ENCODE results near the gene C11orf68. TPM values are rescaled to one million over a fixed set of nuclear protein-coding genes. Genes with fewer than 3 reads are reported as not detected.

The C11orf68 gene
- total RNA-seq, 1 experiment from 2014 or later, result 31.9 TPM

DNA sequence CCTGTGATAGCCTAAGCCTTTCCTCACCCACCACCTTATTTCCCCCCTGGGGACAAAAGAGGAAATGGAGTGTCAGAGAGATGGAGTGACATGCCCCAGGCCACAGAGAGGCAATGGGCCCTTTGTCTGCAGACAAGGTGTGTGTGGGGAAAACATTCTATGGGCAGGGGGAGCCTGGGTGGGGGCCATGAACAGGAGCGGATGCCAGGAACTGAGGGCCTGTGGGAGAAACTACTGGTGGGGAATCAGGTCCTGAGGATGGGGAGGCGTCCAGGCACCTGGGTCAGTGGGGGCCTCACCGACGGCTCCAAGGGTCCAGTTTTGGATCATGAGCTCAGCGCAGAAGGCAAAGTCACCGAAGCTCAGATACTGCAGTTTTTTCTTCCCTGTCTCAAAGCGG, 33.6 kb downstream of the C11orf68 start:
- no peak overlapping the region for H3K27ac Mint-ChIP-seq
- H3K36me3 Mint-ChIP-seq, result peaks cover 42% of the 10 kb centered on the region

GRCh38 chr11:65884716-65885092, 34.2 kb downstream of the C11orf68 start:
- no peak overlapping the region for H3K27ac Mint-ChIP-seq
- no peak overlapping the region for H3K4me3 Mint-ChIP-seq
- TF ChIP-seq ELF4 (CRISPR knock-in tag; IDR thresholded peaks at IDR 0.05; ENCODE audit: low read depth) (no peak), NFE2L1 (CRISPR knock-in tag; IDR thresholded peaks at IDR 0.05) (no peak), HMGXB4 (CRISPR knock-in tag; IDR thresholded peaks at IDR 0.05) (peak; percentile 55; the same call in 1 of the 2 replicates), MAX (CRISPR knock-in tag; IDR thresholded peaks at IDR 0.05) (no peak), OVOL2 (CRISPR knock-in tag; IDR thresholded peaks at IDR 0.05; ENCODE audit: borderline replicate concordance) (no peak), SMAD4 (CRISPR knock-in tag; IDR thresholded peaks at IDR 0.05) (no peak), NR3C1 (CRISPR knock-in tag; conservative IDR thresholded peaks at IDR 0.05; ENCODE audit: low read depth) (no peak), SP1 (CRISPR knock-in tag; conservative IDR thresholded peaks at IDR 0.05) (peak; percentile 68), ATF6 (CRISPR knock-in tag; IDR thresholded peaks at IDR 0.05) (no peak), ZNF416 (CRISPR knock-in tag; IDR thresholded peaks at IDR 0.05) (no peak), CDX4 (CRISPR knock-in tag; IDR thresholded peaks at IDR 0.05; ENCODE audit: borderline replicate concordance) (no peak), SMAD3 (CRISPR knock-in tag; IDR thresholded peaks at IDR 0.05; ENCODE audit: borderline replicate concordance) (no peak)
- TF ChIP-seq, protein P1, sequence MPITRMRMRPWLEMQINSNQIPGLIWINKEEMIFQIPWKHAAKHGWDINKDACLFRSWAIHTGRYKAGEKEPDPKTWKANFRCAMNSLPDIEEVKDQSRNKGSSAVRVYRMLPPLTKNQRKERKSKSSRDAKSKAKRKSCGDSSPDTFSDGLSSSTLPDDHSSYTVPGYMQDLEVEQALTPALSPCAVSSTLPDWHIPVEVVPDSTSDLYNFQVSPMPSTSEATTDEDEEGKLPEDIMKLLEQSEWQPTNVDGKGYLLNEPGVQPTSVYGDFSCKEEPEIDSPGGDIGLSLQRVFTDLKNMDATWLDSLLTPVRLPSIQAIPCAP (CRISPR knock-in tag; IDR thresholded peaks at IDR 0.05), result no peak
- TF ChIP-seq, protein P2, sequence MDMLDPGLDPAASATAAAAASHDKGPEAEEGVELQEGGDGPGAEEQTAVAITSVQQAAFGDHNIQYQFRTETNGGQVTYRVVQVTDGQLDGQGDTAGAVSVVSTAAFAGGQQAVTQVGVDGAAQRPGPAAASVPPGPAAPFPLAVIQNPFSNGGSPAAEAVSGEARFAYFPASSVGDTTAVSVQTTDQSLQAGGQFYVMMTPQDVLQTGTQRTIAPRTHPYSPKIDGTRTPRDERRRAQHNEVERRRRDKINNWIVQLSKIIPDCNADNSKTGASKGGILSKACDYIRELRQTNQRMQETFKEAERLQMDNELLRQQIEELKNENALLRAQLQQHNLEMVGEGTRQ (CRISPR knock-in tag; IDR thresholded peaks at IDR 0.05), result no peak

More for the DNA sequence above, 33.6 kb downstream of the C11orf68 start:
- Mint-ChIP-seq H3K4me3 (no peak overlapping the region), H3K27me3 (ENCODE audit: low read depth) (peaks cover 13% of the 10 kb centered on the region), H3K4me1 (peaks cover 29% of the 10 kb centered on the region), H3K9me3 (no peaks in the 10 kb centered on the region)
- CTCF ChIA-PET, result interaction anchor here (0.6 to 11.9 kb wide), 64 partner anchors 10 to 871 kb away, joined by 3 to 539 read pairs (median 6); partner anchors contain the start of genes AP5B1, ARL2, BANF1 and CFL1
- POLR2A ChIA-PET, result interaction anchor here (1.2 to 2.2 kb wide), 3 partner anchors 15 to 34 kb away, joined by 4 to 16 read pairs (median 5); partner anchors contain the start of gene MUS81
- ATAC-seq, result no peak
- TF ChIP-seq ATF3 (CRISPR knock-in tag; conservative IDR thresholded peaks at IDR 0.05) (no peak), ZNF317 (CRISPR knock-in tag; IDR thresholded peaks at IDR 0.05; ENCODE audit: borderline replicate concordance, low read depth) (no peak), ZNF671 (CRISPR knock-in tag; IDR thresholded peaks at IDR 0.05) (no peak), ESRRA (CRISPR knock-in tag; IDR thresholded peaks at IDR 0.05; ENCODE audit: borderline replicate concordance) (no peak), ZNF138 (CRISPR knock-in tag; conservative IDR thresholded peaks at IDR 0.05) (no peak), EMX1 (CRISPR knock-in tag; IDR thresholded peaks at IDR 0.05) (no peak), ATF1 (CRISPR knock-in tag; IDR thresholded peaks at IDR 0.05) (no peak), ZNF425 (CRISPR knock-in tag; conservative IDR thresholded peaks at IDR 0.05) (no peak), SOX15 (CRISPR knock-in tag; IDR thresholded peaks at IDR 0.05) (no peak)
- TF ChIP-seq, protein P1 (CRISPR knock-in tag; IDR thresholded peaks at IDR 0.05), result no peak
- DNase-seq (ENCODE audit: low spot score), result no peak

More at GRCh38 chr11:65884716-65885092, 34.2 kb downstream of the C11orf68 start:
- peak; percentile 87 for DNase-seq (ENCODE audit: low spot score)
- H3K36me3 Mint-ChIP-seq, result peaks cover 42% of the 10 kb centered on the region
- H3K27me3 Mint-ChIP-seq (ENCODE audit: low read depth), result peaks cover 8% of the 10 kb centered on the region
- POLR2A ChIA-PET, result interaction anchor here (0.6 to 2.2 kb wide), 4 partner anchors 16 to 33 kb away, joined by 3 to 16 read pairs (median 4); partner anchors contain the start of genes CFL1 and MUS81
- peaks cover 24% of the 10 kb centered on the region for H3K4me1 Mint-ChIP-seq
- CTCF ChIA-PET, result interaction anchor here (0.5 to 11.9 kb wide), 73 partner anchors 10 to 870 kb away, joined by 3 to 539 read pairs (median 5); partner anchors contain the start of genes AP5B1, ARL2, BANF1 and CFL1
- H3K9me3 Mint-ChIP-seq, result no peaks in the 10 kb centered on the region
- ATAC-seq, result peak; percentile 32
